ENCODE data around the gene NEK10.

NEK10 gene

DNA sequence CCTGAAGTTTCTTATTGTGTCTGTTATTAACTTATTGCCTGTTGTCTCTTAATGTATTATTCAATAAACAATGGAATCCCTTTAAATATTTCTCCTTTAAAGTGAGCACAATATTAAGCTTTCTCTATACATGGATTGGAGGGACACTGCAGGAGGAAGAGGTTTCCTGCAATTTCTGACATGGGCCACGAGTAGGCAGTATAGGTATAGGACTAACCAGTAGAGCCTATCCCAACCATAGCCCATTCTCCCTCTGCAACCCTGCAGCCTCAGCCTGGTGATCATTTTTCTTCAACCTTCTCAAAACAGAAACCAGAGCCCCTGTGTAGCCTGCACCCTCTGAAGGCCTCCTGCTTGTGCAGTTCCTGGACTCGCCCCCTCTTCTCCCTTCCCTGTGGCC is 124.8 kb downstream of the NEK10 start:
- no peak for DNase-seq (ENCODE audit: low read depth)

- DNase-seq (ENCODE audit: low read depth): no peak
Measured at GRCh38 chr3:27239951-27240350, 129.2 kb downstream of the NEK10 start.

- no peak for DNase-seq (ENCODE audit: low read depth)
Measured at GRCh38 chr3:27228805-27229204, 140.4 kb downstream of the NEK10 start.

DNA sequence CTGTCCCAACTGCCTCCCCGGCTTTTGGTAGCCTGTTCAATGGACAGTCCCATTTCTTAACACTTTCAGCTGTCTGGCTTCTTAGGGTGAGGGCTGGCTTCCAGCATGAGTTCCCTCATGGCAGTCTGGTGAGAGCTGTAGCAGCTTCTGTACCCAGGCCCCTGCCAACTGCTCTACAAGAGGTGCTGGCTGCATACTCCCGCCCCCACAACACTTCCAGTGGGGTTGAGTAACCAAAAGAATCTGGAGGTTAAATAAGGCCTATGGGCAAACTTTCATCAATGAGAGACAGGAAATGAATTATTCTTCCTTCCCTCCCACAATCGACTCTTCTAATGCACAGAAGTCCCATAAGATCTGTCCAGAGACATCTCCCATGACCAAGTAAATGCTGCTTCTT is 145.0 kb downstream of the NEK10 start:
- no peak for DNase-seq (ENCODE audit: low read depth)

- no peak for DNase-seq (ENCODE audit: low read depth)
Measured at GRCh38 chr3:27221264-27221932, 147.8 kb downstream of the NEK10 start.

DNA sequence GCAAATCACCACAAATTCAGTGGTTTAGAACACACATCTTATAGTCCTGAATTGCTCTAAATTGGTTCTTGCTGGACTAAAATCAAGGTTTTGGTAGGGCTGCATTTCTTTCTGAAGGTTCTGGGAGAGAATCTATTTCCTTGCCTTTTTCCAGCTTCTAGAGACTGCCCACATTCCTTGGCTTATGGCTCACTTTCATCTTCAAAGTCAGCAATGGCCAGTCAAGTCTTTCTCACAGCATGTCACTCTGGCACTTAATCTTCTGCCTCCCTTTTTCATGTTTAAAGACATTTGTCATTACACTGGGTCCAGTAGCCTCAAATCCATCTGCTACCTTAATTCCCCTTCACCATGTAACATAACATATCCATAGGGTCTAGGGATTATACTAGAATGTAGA is 149.0 kb downstream of the NEK10 start:
- no peak for DNase-seq (ENCODE audit: low read depth)

DNA sequence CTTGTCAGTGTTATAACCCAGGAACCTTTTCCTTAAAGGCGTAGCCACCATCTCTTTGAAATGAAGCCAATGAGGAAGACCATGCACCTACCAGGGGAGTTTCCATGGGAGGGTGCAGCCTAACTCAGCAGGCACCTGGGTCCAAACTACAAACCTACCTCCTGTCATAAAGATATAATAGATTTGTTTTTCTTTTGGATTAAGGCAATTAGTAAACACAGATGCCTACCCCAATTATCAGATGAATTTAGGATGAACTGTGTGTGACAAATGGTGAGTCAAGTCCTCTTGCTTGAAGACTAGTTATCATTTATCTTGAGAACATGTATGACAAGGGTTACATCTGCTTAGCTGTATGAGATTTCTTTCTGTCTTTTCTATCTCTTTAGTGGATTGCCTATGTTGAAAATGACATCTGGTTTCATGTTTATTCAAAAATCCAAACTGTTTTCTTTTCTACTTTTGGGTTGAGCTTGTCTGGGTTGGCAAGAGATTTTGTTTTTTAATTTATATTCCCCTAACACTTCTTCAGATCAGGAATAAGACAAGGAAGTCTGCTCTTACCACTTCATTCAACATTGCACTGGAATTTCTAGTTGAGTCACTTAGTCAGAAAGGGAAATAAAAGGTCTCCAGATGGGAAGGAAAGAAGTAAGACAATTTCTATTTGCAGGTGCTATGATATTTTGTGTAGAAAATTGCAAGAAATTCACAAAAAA is 149.9 kb downstream of the NEK10 start:
- no peak for DNase-seq (ENCODE audit: low read depth)

GRCh38 chr3:27216955-27217552 is 152.1 kb downstream of the NEK10 start:
- peak; percentile 79 for DNase-seq (ENCODE audit: low read depth)

DNA sequence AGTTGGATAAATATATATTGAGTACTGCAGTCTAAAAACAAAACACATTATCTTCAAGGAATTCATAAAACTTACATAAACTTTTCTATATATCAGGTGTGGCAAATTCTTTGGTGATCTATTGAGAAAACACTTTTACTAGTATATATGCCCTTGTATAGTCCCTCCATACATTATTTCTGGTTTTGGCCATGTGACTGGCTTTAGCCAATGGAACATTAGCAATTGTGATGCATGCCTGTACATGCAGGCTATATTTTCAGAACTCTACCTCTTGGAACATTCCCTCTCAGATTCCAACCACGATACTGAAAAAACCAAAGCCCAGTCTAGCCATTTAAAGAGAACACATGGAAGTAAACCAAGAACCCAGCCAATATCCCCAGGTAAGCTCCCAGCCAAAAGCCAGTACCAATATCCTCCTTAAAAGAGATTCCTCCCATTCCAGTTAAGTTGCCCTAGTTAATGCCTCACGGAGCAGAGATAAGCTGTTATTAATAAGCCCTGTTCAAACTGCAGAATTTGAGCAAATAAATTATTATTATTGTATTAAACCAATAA is 152.8 kb downstream of the NEK10 start:
- DNase-seq (ENCODE audit: low read depth): no peak

DNA sequence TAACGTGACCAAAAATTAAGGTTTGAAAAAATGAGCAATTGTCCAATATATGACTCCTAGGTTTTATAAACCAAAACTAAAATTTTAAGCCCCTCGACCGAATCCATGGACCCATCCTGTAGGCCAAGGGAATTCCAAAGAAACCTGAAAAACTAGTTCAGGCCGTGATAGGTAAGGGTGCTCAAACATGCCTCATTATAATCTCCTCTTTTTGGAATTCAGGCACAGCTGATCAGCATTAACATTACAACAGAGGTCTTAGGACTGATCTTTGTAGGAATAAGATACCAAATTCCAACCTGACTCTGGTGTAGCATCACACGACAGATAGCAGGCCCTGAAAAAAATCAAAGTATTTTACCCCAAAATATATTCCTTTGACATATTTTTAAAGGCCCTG is 155.7 kb downstream of the NEK10 start:
- no peak for DNase-seq (ENCODE audit: low read depth)

DNA sequence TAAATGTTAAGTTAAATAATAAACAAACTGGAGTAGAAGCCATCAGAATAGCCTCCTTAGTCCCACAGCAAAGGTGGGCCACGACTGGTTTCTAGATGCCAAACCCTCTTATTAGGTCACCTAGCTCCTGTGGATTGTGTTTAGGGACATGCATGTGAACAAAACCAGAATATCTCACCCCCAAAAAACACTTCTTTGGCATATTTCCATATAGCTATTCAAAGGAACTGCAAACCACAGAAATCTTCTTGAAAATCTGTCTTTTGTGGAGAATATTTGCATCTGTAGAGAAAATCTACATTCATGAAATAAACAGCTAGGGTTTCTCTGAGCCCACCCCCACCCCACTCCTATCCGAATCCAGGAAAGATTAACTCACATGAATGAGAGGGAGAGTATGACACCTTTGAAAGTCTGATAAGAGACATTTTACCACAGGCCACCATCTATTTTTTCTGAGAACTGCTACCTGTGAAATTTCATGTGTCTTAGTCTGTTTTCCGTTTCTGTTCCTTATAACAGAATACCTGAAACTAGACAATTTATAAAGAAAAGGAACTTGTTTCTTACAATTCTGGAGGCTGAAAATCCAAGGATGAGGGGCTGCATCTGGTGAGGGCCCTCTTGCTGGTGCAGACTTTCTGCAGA is 159.4 kb downstream of the NEK10 start:
- DNase-seq (ENCODE audit: low read depth): no peak

GRCh38 chr3:27208961-27209616 is 160.1 kb downstream of the NEK10 start:
- DNase-seq (ENCODE audit: low read depth): no peak

- DNase-seq (ENCODE audit: low read depth): no peak
Measured at GRCh38 chr3:27202959-27203358, 166.2 kb downstream of the NEK10 start.

DNA sequence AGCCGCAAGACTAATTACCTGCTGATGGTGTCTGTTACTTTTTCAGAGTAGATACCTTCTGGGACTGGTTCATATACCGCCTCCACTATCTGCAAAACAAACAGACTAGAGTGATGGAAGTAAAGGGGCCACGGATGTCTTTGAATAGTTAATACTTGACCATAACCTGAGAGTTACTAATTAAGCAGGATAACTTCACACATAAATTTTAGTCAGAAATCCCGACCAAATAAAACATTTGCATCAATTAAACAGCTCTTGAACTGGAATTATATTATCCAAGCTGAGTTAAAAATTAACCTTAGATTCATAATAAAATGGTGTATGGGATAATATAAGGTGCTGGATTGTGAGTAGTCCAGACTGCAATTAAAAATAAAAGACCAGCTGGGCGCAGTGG is 167.7 kb downstream of the NEK10 start:
- DNase-seq (ENCODE audit: low read depth): no peak

DNA sequence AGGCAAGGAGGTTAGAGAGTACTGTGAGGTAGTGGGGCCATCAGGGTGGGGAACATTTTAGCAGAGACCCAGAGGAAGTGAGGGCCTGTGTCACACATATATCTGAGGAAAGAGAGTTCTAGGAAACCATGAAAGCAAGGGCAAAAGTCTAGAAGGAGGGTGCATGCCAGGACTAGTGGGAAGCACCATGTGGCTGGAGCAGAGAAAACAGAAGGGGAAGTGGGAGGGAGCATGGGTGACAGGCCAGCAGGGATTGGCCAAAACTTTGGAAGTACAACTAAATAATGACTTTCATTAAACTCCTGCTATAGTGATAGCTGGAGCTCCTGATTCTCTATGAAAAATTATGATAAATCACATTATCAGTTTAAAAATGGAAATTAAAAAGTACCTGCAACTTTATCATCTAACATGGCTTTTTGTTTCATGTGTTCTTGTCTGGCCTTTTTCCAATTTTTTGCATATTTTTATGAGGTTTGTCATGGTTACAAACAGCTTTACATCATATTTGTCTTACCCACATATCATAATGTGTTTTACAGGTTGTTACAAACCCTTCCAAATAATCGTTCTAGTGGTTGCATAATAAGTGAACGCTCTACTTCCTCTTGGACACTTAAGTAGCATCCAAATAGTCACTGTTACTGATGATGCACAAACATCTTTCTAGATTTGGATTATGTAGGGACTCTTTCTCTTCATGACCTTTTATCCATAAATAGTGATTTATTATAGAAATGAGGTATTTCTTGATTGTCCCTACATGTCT is 168.3 kb downstream of the NEK10 start:
- no peak for DNase-seq (ENCODE audit: low read depth)

DNA sequence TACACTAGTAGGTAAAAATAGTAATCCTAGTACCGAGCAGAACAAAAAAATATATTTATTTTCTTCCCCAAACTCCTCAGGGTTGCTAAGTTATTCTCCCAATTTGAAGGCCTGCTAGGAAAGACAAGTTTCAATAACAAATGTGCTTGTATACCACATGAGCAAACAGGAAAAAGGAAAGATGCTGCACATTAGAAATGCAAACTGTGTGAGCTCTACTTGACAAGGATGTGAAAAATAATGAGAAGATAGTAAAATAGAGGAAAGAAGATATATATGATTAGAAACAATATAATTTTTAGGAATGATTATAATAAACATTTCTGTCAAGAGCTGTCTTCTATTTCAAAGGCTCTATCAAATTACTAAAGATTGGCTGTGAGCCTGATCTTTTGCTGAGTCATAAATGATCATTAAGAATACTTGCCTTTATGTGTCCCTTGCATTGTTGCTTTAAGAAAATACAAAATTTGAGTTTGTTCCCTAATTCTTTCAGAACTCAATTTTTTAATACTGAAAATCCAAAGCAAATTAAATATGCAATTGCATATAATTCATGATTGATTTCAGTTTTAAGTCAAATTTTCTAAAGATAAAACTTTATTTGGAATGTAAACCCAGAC is 174.2 kb downstream of the NEK10 start:
- no peak for DNase-seq (ENCODE audit: low read depth)

DNA sequence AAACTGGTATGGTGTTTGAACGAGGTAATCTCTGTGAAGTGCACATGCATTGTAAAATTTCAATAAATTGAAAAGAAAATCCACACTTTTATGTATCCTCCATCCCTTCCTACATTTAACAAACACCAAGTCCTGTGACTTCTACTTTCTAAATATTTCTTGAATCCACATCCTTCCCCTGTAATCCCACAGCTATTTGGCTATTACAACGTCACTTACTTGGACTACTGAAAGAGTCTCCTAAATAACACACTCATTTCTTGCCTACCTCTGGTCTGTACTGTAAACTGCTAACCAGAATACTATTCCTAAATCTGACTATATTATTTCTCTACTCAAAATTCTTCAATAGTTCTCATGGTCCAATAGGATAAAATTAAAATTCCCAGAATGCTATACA is 176.1 kb downstream of the NEK10 start:
- DNase-seq (ENCODE audit: low read depth): no peak

DNA sequence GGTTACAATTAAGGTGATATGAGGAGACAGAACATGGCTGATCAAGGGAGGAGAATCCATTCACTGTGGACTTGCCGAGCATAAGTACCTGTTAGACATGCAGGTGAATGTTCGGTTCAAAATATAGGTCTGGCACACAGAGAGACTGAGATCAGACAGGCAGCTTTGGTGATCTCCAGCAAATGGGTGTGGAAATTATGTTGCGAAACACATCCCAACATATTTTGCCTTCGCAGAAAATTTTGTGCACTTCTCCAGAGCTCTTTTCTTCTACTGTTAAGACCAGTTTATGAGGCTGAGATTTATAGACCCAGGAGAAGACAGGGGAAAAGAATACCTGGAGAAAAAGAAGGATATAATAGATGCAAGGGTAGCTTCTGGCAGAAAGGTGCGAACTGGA is 183.2 kb downstream of the NEK10 start:
- DNase-seq (ENCODE audit: low read depth): no peak

- DNase-seq (ENCODE audit: low read depth): no peak
Measured at GRCh38 chr3:27185231-27185989, 183.8 kb downstream of the NEK10 start.

GRCh38 chr3:27184261-27184660 is 184.9 kb downstream of the NEK10 start:
- no peak for DNase-seq (ENCODE audit: low read depth)
